Measurements from ENCODE around the gene ZDHHC21.
"Not testable (repeated sequence)": the region's sequence is repeated elsewhere in the genome, so short reads cannot be mapped to it uniquely, and the experiment has no call there.

The ZDHHC21 gene

GRCh38 chr9:14693251-14693861 lies at the start of gene ZDHHC21:
Gene ZDHHC21 (minus strand): TSS chr9:14693432. CDS start chr9:14674340, 19,092 bp downstream.
- peak; percentile 38 for DNase-seq

- no peak for DNase-seq
Observed at GRCh38 chr9:14741369-14741768, 48.1 kb upstream of the ZDHHC21 start.

GRCh38 chr9:14733133-14733532 lies 39.9 kb upstream of the ZDHHC21 start:
- no peak for DNase-seq

- DNase-seq, result no peak
Observed at GRCh38 chr9:14731294-14731981, 38.2 kb upstream of the ZDHHC21 start.

GRCh38 chr9:14730461-14730898 lies 37.2 kb upstream of the ZDHHC21 start:
- DNase-seq, result no peak

- no peak for DNase-seq
Observed at GRCh38 chr9:14723301-14723700, 30.1 kb upstream of the ZDHHC21 start.

- DNase-seq, result no peak
Observed at GRCh38 chr9:14722391-14723035, 29.3 kb upstream of the ZDHHC21 start, which contains the start of gene CER1. Gene CER1 (minus strand): TSS chr9:14722733. CDS start chr9:14722672, 61 bp downstream.

GRCh38 chr9:14719231-14719923 lies 26.1 kb upstream of the ZDHHC21 start:
- no peak for DNase-seq

- DNase-seq, result no peak
Observed at GRCh38 chr9:14715102-14715501, 21.9 kb upstream of the ZDHHC21 start.

- DNase-seq, result no peak
Observed at GRCh38 chr9:14713187-14713767, 20.0 kb upstream of the ZDHHC21 start.

- DNase-seq, result peak; percentile 9
Observed at GRCh38 chr9:14710804-14711203, 17.6 kb upstream of the ZDHHC21 start.

- no peak for DNase-seq
Observed at GRCh38 chr9:14706530-14707140, 13.4 kb upstream of the ZDHHC21 start.

GRCh38 chr9:14705079-14705478 lies 11.8 kb upstream of the ZDHHC21 start:
- DNase-seq, result no peak

- DNase-seq, result no peak
Observed at GRCh38 chr9:14704281-14704680, 11.0 kb upstream of the ZDHHC21 start.

- DNase-seq, result no peak
Observed at GRCh38 chr9:14702200-14702720, 9.0 kb upstream of the ZDHHC21 start.

GRCh38 chr9:14692470-14693250 lies 572 bp downstream of the ZDHHC21 start:
- DNase-seq, result no peak

GRCh38 chr9:14690948-14691730 lies 2.1 kb downstream of the ZDHHC21 start:
- no peak for DNase-seq

- peak; percentile 90 for DNase-seq
Observed at GRCh38 chr9:14687042-14687719, 6.1 kb downstream of the ZDHHC21 start.

- no peak for DNase-seq
Observed at GRCh38 chr9:14686168-14686567, 7.1 kb downstream of the ZDHHC21 start.

- DNase-seq, result not testable (repeated sequence)
Observed at GRCh38 chr9:14682616-14683015, 10.6 kb downstream of the ZDHHC21 start.

Data from HCEC 1CT (cell line).